Stimulated activated CD4-positive, alpha-beta T cell treated with anti-CD3 and anti-CD28 coated beads, Interleukin-1b, Interleukin-23, amount 100 ng/mL, for 1 hour (primary cell): ENCODE data around the gene BMPR1A.
A peak's percentile ranks its signal among the peaks of the same experiment; 100 is the strongest.
"Not testable (repeated sequence)": the region's sequence is repeated elsewhere in the genome, so short reads cannot be mapped to it uniquely, and the experiment has no call there.

Experiments
- DNase-seq, 2 donors: peaks; one replicate each; pipeline ENCODE4 v3.0.0-alpha.2; 2020; ENCODE audit warnings: low read depth in 2 of 2

The BMPR1A gene

GRCh38 chr10:86729677-86730076, 26.7 kb upstream of the BMPR1A start:
- no peak for DNase-seq

DNA sequence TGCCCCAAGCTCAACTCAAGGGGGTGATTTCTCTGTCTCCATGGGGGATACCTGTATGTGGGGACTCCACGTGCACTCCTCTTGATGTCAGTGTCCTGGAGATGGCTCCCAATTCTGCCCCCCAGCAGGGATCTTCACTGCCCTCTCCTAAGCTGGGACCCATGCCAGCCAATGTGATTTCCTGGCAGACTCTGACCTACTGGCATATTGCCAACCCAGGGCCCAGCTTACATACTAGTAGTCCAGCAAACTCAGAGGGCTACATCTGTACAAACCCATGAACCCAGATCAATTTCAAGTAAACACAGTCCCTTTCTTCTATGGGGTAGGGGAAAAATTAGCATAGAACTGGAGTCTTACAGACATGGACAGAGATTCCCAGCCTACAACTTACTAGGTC, 26.2 kb upstream of the BMPR1A start:
- no peak for DNase-seq

- DNase-seq: no peak
These were observed 23.6 kb upstream of the BMPR1A start for GRCh38 chr10:86732771-86733170.

DNA sequence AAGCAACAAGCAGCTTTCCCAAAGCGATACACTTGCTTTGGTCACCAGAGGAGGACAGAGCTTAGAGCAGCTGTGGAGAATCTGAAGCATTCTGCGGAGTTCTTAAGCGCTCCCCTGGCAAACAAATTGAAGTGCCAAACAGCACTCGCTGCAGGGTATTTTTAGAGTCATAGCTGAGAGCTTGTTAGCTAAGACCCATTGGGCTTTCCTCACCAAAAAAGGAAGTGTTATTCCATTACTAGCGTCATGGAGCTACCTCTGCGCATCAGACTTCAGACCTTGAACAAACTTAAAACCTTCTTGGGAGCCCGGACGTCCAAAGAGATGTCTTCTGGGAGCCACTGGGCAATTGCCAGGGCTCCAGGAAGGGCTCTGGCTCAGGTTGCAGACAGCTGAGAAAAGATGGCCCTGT, 23.2 kb upstream of the BMPR1A start:
- DNase-seq: no peak

DNA sequence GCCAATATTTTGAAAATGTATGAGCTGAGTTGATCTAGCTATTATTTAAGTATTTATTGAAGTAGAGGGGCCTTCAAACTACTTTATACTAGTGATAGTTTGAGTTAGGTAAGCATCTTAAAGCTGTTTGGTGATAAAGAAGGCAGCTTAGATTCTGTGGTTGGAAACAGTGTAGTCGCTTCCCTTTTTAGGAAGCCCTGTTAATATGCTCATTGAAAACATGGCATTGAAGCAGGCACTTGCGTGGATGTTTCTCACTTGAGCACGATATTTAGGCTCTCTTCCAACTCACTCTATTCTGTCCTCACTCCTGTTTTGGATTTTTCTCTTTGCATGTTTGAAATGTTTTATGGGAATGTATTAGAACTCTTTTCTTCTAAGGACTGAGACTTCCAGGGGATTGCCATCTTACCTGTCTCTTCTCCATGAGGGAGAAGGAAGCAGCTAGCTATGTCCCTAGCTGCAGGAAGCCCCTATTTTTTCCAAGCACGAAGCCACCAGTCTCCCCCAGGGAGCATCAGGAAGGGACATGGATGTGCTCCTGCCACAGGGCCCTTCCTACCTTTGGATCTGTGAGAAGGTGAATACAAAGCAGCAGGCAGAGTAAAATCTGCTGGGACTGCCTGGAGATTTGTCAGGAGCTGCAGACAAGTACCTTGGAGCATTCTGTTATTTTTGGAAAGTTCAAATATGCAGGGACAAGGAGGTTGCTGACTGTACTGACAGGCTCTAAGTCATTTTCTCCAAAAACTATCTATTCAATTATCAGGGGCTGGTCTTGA, 22.0 kb upstream of the BMPR1A start:
- no peak for DNase-seq

DNA sequence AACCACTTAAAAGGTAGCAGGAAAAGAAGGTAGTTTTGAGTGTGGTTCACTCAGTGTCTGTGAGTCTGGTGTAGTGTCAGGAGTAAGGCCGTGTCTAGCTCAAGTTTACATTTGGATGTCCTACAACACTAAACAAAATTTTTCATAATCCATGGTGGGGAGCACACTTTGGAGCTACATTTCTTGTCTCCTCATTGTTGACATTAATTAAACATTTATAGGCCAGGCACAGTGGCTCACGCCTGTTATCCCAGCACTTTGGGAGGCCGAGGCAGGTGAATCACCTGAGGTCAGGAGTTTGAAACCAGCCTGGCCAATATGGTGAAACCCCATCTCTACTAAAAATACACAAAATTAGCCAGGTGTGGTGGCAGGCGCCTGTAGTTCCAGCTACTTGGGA, 21.1 kb upstream of the BMPR1A start:
- DNase-seq: not testable (repeated sequence)

DNA sequence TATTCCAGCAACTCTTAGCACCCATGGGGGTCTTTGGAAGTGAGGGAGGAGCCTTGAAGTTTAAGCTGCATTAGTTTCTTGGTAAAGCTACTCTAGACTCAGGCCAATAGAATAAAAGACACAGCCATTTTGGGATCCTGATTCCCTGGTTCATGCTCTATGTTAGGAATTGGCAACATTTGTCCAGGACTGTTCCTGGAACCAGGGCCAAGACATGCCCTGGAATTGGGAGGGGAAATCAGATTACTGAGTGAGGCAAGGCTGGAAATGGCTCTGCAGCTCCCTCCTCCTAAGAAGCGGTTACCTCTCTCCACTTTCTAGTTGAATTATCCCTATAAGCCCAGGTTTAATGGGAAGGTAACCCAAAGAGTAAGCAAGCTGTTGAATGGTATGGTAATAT, 14.2 kb upstream of the BMPR1A start:
- no peak for DNase-seq

- DNase-seq: no peak
These were observed 12.2 kb upstream of the BMPR1A start for GRCh38 chr10:86744067-86744725.

GRCh38 chr10:86747796-86748581, 8.4 kb upstream of the BMPR1A start:
- no peak for DNase-seq

GRCh38 chr10:86749854-86750253, 6.6 kb upstream of the BMPR1A start:
- no peak for DNase-seq

GRCh38 chr10:86751477-86751876, 4.9 kb upstream of the BMPR1A start:
- no peak for DNase-seq

- no peak for DNase-seq
These were observed 4.1 kb upstream of the BMPR1A start for GRCh38 chr10:86752311-86752710.

- no peak for DNase-seq
These were observed 3.4 kb upstream of the BMPR1A start for GRCh38 chr10:86753051-86753450.

- DNase-seq: no peak
These were observed 2.6 kb upstream of the BMPR1A start for GRCh38 chr10:86753638-86754434.

- DNase-seq: no peak
These were observed 1.0 kb upstream of the BMPR1A start for GRCh38 chr10:86755454-86755739.

DNA sequence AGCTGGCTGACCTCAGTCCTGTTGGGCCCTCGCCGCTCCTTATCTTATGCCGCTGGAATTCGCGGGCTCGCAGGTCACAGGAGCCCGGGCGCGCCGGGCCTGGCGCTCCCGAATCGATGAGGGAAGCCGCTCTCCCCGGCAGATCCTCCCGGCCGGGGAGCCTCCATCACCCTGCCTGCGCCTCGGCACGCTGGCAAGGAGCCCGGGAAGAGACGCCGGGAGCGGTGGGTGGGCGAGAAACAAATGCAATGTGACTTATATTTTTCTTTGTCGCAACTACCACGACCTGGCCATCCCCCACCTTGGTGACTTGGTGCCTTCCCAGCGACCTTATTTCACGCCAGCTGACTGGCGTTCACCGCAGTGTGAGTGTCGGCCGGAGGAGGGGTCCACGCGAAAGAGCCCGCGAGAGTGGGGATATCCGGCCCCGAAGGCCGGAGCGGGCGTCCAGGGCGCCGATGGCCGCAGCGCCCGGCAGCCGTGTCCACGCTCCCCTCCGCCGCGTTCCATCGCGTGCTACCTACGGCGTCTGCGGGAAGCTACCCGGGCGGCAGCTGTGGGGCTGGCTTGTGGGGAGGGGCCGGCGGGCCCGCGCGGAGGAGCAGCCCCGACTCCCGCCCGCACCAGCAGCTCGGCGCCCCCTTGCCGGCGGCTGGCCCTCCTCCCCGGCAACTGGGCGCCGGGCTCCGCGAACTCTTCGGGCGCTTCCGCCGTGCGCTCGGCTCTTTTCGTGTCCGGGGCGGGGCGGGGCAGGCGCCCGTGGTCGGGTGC, 494 bp upstream of the BMPR1A start:
- peak; percentile 49 to 92 for DNase-seq

- DNase-seq: peak in 1 of 2 donors; percentile 11
These were observed 924 bp downstream of the BMPR1A start for GRCh38 chr10:86757113-86757972.

GRCh38 chr10:86758189-86759072, 2.0 kb downstream of the BMPR1A start:
- no peak for DNase-seq

DNA sequence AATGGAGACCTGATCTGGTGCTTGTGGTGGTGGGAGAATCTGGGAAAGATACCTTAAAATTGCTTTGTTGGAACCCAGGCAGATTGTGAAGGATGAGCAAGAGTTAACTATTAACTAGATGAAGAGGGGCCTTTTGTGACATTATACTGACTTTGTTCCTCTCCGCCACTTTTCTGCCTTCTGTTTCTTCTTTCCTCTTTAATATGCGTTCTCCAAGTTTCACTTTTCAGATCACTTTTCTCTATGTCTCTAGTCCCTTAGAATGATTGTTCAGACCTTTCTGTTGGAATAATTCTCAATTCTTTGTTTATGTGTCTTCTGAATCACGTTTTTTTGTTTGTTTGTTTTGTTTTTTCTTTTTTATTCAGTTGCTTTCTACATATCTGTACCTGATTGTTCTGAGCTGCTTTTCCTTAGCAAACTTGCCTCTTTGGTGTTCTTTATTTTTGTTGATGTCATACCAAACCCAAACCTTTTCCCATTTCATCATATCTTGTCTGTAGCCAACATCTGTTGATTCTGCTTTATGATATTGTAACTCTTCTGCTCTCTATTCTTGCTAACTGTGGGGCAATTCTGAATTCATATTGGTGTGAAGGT, 2.8 kb downstream of the BMPR1A start:
- no peak for DNase-seq
